HS-5 (cell line): ENCODE results near the gene HSP90B1.

ENCODE experiments used
- DNase-seq: peaks from one replicate; pipeline ENCODE4 v3.0.0-alpha.2; 2012; ENCODE audit warnings: low read depth

Gene HSP90B1

GRCh38 chr12:103975368-103975767 is 45.2 kb downstream of the HSP90B1 start:
- DNase-seq: no peak

DNA sequence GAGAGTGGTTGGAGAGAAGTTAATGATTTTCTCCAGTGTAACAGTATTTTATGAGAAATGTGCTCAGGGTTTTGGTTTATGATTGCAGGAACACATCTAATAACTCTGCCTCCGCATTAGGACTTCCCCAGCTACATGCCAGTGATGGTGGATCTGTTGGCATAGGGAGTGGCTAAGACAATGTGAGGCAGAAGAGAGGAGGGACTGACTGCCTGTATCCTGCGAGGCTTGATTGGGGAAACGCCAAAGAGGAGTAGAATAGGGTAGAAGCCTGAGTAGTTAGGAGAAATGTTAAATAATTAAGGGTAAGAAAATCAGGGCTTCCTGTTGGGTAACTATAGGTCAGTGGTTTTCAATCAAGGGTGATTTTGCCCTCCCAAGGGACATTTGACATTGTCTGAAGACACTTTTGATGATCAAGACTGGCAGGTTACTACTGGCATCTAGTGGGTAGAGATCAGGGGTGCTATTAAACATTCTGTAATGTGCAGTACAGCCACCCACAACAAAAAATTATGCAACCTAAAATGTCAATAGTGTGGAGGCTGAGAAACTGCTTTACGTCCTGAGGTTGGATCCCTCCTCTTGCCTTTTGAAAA is 48.3 kb downstream of the HSP90B1 start:
- DNase-seq: no peak

DNA sequence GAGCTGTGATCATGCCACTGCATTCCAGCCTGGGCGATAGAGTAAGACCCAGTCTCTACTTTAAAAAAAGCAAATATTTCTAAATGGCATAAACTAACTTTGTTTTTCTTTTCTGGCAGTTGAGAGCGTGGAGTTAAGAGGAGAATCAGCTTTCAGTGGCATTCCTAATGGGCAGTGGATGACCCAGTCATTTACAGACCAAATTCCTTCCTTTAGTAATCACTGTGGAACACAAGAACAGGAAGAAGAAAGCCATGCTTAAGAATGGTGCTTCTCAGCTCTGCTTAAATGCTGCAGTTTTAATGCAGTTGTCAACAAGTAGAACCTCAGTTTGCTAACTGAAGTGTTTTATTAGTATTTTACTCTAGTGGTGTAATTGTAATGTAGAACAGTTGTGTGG is 56.6 kb downstream of the HSP90B1 start:
- no peak for DNase-seq

GRCh38 chr12:103994235-103994634 is 64.0 kb downstream of the HSP90B1 start:
- no peak for DNase-seq

DNA sequence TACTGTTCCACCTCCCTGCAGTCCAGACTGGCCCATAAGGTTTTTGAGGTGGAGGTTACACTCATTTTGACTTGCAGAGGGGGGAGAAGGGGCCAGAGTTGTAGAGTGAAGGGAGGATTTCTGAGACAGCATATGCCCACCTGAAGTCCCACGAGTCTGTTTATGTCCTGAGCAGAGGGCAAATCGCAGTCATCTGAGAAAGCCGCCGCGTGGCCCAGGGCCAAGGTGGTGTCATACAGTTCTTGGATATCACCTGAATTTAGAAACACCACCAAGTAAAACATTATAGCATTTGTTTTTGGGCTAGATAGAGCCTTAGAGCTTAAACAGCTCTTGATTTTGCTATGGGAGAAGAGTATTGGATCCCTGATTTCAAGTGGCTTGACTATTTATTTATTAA is 66.4 kb downstream of the HSP90B1 start:
- DNase-seq: no peak

GRCh38 chr12:103997286-103997900 is 67.2 kb downstream of the HSP90B1 start:
- no peak for DNase-seq
